ENCODE data around the gene UBXN4. TPM values are rescaled to one million over a fixed set of nuclear protein-coding genes. Genes with fewer than 3 reads are reported as not detected.
"Not testable (repeated sequence)": the region's sequence is repeated elsewhere in the genome, so short reads cannot be mapped to it uniquely, and the experiment has no call there.

Gene UBXN4
- total RNA-seq, result 106 TPM

- peak; percentile 98 for DNase-seq (ENCODE audit: low spot score)
Measured at GRCh38 chr2:135741395-135742324, at the start of gene UBXN4. TSS of gene UBXN4 (plus strand) at chr2:135741855. CDS start at chr2:135741930, 75 bp downstream.

GRCh38 chr2:135694711-135695110 is 46.9 kb upstream of the UBXN4 start:
- no peak for DNase-seq (ENCODE audit: low spot score)

DNA sequence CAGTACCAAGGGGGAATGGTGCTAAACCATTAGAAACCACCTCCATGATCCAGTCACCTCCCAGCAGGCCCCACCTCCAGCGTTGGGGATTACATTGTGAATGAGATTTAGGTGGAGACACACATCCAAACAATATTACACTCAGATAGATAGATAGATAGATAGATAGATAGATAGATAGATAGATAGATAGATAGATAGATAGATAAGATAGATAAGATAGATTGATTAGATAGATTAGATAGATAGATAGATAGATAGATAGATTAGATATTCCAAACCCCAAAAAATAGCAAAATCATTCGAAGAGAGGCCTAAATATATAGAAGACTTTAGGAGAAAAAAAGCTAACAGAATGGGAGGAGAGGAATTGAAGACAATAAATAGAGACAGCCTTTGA is 42.8 kb upstream of the UBXN4 start:
- DNase-seq (ENCODE audit: low spot score), result no peak

GRCh38 chr2:135701442-135701841 is 40.2 kb upstream of the UBXN4 start:
- DNase-seq (ENCODE audit: low spot score), result no peak

GRCh38 chr2:135703300-135703699 is 38.4 kb upstream of the UBXN4 start:
- no peak for DNase-seq (ENCODE audit: low spot score)

GRCh38 chr2:135704075-135704474 is 37.6 kb upstream of the UBXN4 start:
- DNase-seq (ENCODE audit: low spot score), result not testable (repeated sequence)

DNA sequence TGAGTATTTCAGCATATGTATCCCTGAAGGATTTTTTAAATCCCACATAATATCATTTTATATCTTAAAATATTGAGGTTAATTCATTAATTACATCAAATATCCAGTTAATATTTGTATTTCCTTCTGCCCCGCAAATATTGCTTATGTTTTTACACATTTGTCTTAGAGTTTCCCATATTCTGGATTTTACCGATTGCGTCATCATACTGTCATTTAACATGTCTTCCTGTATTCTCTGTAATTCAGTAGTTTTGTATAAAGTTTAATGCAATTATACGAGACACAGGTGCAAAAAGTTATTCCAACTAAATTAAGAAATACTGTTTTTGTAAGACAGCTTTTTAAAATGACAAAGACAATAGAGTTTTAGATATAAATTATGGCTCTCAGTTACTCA is 33.5 kb upstream of the UBXN4 start:
- DNase-seq (ENCODE audit: low spot score), result no peak

DNA sequence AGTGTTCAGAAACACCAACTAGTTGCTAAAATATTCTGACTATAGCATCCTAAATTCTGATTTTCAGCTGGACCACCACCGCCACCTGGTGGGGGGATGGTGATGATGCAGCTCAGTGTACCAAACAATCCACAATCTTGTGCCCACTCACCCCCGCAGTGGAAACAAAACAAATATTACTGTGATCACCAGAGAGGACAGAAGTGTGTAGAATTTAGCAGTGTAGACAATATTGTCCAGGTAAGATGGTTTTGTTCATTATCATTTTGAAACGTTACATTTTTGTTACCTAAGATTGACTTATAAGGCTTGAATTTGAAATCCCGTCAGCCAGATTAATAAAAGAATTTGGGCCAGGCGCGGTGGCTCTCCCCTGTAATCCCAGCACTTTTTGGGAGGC is 31.7 kb upstream of the UBXN4 start:
- peak; percentile 50 for DNase-seq (ENCODE audit: low spot score)

DNA sequence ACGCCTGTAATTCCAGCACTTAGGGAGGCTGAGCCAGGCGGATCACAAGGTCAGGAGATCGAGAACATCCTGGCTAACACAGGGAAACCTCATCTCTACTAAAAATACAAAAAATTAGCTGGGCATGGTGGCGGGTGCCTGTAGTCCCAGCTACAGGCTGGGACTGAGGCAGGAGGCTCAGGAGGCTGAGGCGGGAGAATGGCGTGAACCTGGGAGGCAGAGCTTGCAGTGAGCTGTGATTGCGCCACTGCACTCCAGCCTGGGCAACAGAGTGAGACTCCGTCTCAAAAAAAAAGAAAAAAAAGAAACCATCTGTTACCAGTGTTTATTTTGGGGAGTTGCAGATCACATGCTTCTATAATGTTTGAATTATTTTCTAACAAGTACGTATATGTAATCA is 26.6 kb upstream of the UBXN4 start:
- not testable (repeated sequence) for DNase-seq (ENCODE audit: low spot score)

GRCh38 chr2:135728064-135728743 is 13.5 kb upstream of the UBXN4 start:
- DNase-seq (ENCODE audit: low spot score), result no peak

DNA sequence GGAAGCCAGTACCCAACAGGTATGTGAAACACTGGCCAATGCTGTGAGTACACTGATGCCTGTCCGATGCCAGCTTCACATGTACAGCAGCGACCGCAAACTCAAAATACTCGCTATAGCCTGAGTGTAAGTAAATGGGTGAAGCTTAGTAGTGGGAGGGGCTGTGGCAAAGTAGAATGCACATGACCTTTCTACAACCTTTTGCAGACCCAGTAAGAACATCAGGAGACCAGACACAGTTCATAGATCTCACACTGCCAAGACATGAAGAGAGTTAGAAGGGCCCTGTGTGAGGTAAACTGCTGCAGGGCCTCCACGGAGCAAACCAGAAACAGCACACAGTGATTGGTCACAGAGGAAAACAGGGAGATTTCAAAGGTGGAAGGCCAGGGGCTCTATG is 9.1 kb upstream of the UBXN4 start:
- no peak for DNase-seq (ENCODE audit: low spot score)

- no peak for DNase-seq (ENCODE audit: low spot score)
Measured at GRCh38 chr2:135733045-135733444, 8.6 kb upstream of the UBXN4 start.

- DNase-seq (ENCODE audit: low spot score), result no peak
Measured at GRCh38 chr2:135736546-135736945, 5.1 kb upstream of the UBXN4 start.

- no peak for DNase-seq (ENCODE audit: low spot score)
Measured at GRCh38 chr2:135740206-135740605, 1.4 kb upstream of the UBXN4 start.

DNA sequence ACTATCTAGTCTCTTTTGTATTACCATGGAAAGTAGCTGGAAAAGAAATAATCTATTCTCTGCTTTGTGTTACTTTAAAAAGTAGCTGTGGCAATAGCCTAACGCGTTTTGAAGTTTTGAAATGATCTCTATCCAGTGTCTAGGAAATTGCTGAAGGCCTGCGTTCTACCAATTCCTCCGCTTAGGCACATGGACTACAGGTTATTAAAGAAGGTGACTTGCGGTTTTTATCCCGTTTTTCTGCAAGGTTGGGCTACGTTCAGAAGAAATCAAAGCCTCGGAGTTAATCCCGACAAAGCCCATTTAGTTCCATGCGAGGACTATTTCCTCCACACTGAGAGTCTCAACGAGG is 636 bp upstream of the UBXN4 start:
- DNase-seq (ENCODE audit: low spot score), result no peak

DNA sequence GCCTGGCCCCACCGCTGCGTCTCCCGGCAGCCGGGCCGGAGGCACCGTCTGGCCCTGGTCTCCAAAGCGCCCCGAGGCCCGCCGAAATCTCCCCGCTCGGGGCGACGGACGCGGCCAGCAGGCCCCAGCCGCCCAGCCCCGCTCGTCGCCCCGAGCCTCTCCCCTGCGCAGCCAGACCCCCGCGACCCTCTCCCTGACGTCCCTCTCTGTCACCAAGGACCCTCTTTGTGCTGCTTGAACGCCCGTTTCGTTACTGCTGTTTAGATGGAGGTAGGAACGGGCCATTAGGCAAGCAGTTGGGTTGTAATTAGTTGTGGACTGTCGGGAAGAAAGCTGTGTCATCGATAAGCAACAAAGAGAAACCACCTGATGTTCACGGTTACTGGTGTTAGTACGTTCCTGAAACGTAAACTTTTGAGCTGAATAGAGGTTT is 686 bp downstream of the UBXN4 start:
- peak; percentile 26 for DNase-seq (ENCODE audit: low spot score)

DNA sequence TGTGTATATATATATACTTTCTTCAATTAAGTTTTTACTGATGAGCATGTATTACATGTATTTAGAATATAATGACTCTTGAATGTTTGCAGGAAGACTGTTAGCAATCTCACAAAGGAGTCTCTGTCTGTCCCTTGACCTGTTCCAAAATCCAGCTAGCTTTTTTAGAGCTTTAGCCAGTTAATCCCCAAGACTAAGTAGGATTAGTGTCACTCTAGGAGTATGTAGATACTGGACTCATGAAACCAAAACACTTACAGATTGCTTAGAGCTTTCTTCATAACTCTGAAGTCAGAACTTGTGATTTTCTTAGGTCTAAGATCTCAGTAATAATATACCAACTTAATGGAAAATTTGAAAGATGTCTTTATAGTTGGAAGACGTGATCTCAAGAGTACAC is 2.2 kb downstream of the UBXN4 start:
- no peak for DNase-seq (ENCODE audit: low spot score)

DNA sequence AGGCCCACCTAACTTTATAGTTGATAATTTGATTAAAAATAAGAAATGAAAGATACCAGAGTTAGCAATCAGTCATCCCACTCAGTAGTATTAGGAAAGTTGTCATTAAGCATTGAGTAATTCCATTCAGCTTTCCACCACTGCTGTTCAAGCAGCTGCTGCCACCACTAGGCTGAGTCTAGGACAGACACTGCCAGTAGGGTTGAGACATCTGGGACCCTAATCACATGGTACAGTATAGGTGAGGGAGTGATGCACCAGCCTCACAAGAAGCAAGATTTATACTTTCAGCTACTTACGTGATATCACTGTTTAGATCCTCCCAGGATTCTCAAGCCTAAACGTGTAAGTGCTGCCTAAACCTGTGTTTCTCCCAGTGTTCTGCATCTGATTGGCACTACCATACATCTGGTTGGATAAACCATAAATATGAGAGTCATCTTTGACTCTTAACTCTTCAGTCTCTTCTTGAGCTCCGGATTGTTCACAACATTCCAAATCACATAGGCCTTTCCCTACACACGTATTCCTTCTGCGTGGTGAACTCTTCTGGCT is 3.2 kb downstream of the UBXN4 start:
- DNase-seq (ENCODE audit: low spot score), result no peak

GRCh38 chr2:135745545-135745944 is 3.9 kb downstream of the UBXN4 start:
- DNase-seq (ENCODE audit: low spot score), result no peak

DNA sequence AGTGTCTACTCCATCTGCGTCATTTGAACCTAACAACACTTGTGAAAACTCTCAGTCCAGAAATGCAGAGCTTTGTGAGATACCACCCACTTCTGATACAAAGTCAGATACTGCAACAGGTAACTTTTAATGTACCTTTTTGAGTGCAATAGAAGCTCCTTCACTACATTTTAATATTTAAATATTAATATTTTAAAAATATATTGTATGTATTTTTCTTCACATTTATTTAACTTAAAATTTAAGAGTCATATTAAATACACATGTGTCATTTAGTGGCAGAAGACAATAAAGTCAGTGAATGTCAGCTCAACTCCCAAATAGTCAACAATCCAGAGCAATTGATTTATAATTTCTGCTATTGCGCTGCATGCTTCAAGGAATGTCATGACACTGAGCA is 13.9 kb downstream of the UBXN4 start:
- no peak for DNase-seq (ENCODE audit: low spot score)

- DNase-seq (ENCODE audit: low spot score), result no peak
Measured at GRCh38 chr2:135756692-135757091, 15.0 kb downstream of the UBXN4 start.

DNA sequence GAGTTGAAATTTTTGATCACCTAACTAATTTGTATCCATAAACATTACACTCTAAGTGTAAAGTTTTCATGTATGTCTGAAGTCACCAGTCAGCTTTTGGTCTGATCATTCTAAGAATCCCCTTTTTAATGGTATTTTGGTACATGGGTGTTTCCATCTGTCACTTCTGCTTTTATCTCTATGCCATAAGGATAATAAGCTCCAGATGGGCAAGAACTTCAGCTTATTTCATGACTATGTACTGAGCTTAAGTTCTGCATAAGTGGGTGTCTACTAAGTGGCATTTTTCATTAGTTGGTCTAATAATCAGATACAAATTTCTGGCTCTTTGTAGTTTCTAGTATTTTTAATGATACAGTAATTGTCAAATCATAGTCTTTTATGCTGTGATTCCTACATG is 20.4 kb downstream of the UBXN4 start:
- no peak for DNase-seq (ENCODE audit: low spot score)

DNA sequence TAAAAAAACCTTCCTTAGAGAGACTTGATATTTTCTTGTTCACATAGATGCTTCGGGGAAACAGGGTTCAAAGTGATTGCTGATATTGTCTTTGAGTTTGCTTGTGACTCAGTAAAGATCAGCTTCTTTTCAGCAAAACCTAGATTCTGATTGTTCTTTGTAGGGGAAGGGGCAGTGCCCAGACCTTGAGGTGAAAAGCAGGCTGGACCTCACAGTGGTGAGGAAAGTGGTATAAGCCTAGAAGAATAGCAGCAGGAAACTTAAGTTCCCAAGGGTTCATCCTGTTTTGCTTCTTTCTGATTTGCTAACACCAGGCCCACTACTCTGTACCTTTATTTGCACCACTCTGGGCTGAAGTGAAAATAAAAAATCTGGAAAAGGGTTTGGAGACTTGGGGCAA is 20.9 kb downstream of the UBXN4 start:
- no peak for DNase-seq (ENCODE audit: low spot score)
